WTC11 (cell line): ENCODE measurements around the gene SOCS6. TPM values are rescaled to one million over a fixed set of nuclear protein-coding genes. Genes with fewer than 3 reads are reported as not detected.

Experiments used
- ATAC-seq: fragments of 200-7000 bp; cut with Tn5 transposase; 2 replicates; pipeline ENCODE4 v1.10.0; 2021; ENCODE audit warnings: mild to moderate bottlenecking, moderate library complexity
- CTCF ChIA-PET: fragments of 300-600 bp; sonication (Branson Sonifier 250); formaldehyde crosslinking; loops from one replicate; lab custom pipeline; 2021; ENCODE audit warnings: antibody characterized with exemption; lab: Charles Lee
- POLR2A ChIA-PET: fragments of 350-600 bp; sonication (Branson Sonifier 250); formaldehyde crosslinking; loops from one replicate; lab custom pipeline; 2021; ENCODE audit warnings: antibody characterized with exemption; lab: Charles Lee
- DNase-seq: peaks from one replicate; pipeline ENCODE4 v3.0.0; 2021; ENCODE audit warnings: low spot score
- H3K27ac Mint-ChIP-seq: 2 replicates; pipeline ENCODE4 v1.8.0; 2021; ENCODE audit warnings: mixed read lengths
- H3K27me3 Mint-ChIP-seq: 2 replicates; pipeline ENCODE4 v1.8.0; 2021; ENCODE audit warnings: low read depth, mild to moderate bottlenecking, moderate library complexity, mixed read lengths
- H3K36me3 Mint-ChIP-seq: 2 replicates; pipeline ENCODE4 v1.8.0; 2021; ENCODE audit warnings: mixed read lengths
- H3K4me1 Mint-ChIP-seq: 2 replicates; pipeline ENCODE4 v1.8.0; 2022; ENCODE audit warnings: mixed read lengths
- H3K4me3 Mint-ChIP-seq: 2 replicates; pipeline ENCODE4 v1.8.0; 2021; ENCODE audit warnings: mild to moderate bottlenecking, moderate library complexity, mixed read lengths
- H3K9me3 Mint-ChIP-seq: 2 replicates; pipeline ENCODE4 v1.8.0; 2021; ENCODE audit warnings: mixed read lengths
- ARID4B ChIP-seq: sonication (generic); formaldehyde crosslinking; IDR thresholded peaks from 2 replicates; pipeline ENCODE4 v1.8.0; 2023; ENCODE audit warnings: missing genetic modification reagents, mild to moderate bottlenecking, borderline replicate concordance
- CREB1 ChIP-seq: sonication (generic); formaldehyde crosslinking; IDR thresholded peaks from 2 replicates; pipeline ENCODE4 v1.8.0; 2023; ENCODE audit warnings: mild to moderate bottlenecking, missing genetic modification reagents
- E2F1 ChIP-seq: sonication (generic); formaldehyde crosslinking; IDR thresholded peaks from 2 replicates; pipeline ENCODE4 v1.8.0; 2022; ENCODE audit warnings: mild to moderate bottlenecking, missing genetic modification reagents
- ELF4 ChIP-seq: sonication (generic); formaldehyde crosslinking; IDR thresholded peaks from 2 replicates; pipeline ENCODE4 v1.8.1; 2022; ENCODE audit warnings: low read depth, mild to moderate bottlenecking, moderate library complexity, missing genetic modification reagents
- FOXK1 ChIP-seq: sonication (generic); formaldehyde crosslinking; IDR thresholded peaks from 2 replicates; pipeline ENCODE4 v1.8.0; 2022; ENCODE audit warnings: mild to moderate bottlenecking, moderate library complexity, missing genetic modification reagents
- FOXP1 ChIP-seq: sonication (generic); formaldehyde crosslinking; IDR thresholded peaks from 2 replicates; pipeline ENCODE4 v1.8.0; 2022; ENCODE audit warnings: missing genetic modification reagents, mild to moderate bottlenecking, moderate library complexity, borderline replicate concordance
- GTF2I ChIP-seq: fragments of 250-450 bp; sonication (Bioruptor Pico); conservative IDR thresholded peaks from 2 replicates; pipeline ENCODE4 v1.4.0; 2021; ENCODE audit warnings: mild to moderate bottlenecking
- HMGXB4 ChIP-seq: sonication (generic); formaldehyde crosslinking; IDR thresholded peaks from 2 replicates; pipeline ENCODE4 v1.8.1; 2023; ENCODE audit warnings: mild to moderate bottlenecking, moderate library complexity, missing genetic modification reagents
- IRF1 ChIP-seq: sonication (generic); formaldehyde crosslinking; IDR thresholded peaks from 2 replicates; pipeline ENCODE4 v1.8.0; 2023; ENCODE audit warnings: missing genetic modification reagents
- KAT7 ChIP-seq: sonication (generic); formaldehyde crosslinking; IDR thresholded peaks from 2 replicates; pipeline ENCODE4 v1.8.1; 2023; ENCODE audit warnings: missing genetic modification reagents, mild to moderate bottlenecking, borderline replicate concordance
- MAX ChIP-seq: sonication (generic); formaldehyde crosslinking; IDR thresholded peaks from 2 replicates; pipeline ENCODE4 v1.8.0; 2022; ENCODE audit warnings: mild to moderate bottlenecking, missing genetic modification reagents
- NFATC4 ChIP-seq: fragments of 250-450 bp; sonication (Bioruptor Pico); IDR thresholded peaks from 2 replicates; pipeline ENCODE4 v1.9.0; 2021; ENCODE audit warnings: mild to moderate bottlenecking
- NR3C1 ChIP-seq: sonication (generic); formaldehyde crosslinking; conservative IDR thresholded peaks from 2 replicates; pipeline ENCODE4 v1.8.1; 2023; ENCODE audit warnings: low read depth, mild to moderate bottlenecking, missing genetic modification reagents
- PRDM15 ChIP-seq: sonication (generic); formaldehyde crosslinking; IDR thresholded peaks from 2 replicates; pipeline ENCODE4 v1.8.0; 2022; ENCODE audit warnings: missing genetic modification reagents
- PRRX2 ChIP-seq: fragments of 250-450 bp; sonication (Bioruptor Pico); IDR thresholded peaks from 2 replicates; pipeline ENCODE4 v1.8.0; 2021; ENCODE audit warnings: mild to moderate bottlenecking
- TCF7 ChIP-seq: sonication (generic); formaldehyde crosslinking; IDR thresholded peaks from 2 replicates; pipeline ENCODE4 v1.8.0; 2022; ENCODE audit warnings: mild to moderate bottlenecking, low read depth, missing genetic modification reagents, moderate library complexity
- TEAD4 ChIP-seq: sonication (generic); formaldehyde crosslinking; IDR thresholded peaks from 2 replicates; pipeline ENCODE4 v1.8.0; 2022; ENCODE audit warnings: mild to moderate bottlenecking, missing genetic modification reagents
- USF2 ChIP-seq: sonication (generic); formaldehyde crosslinking; IDR thresholded peaks from 2 replicates; pipeline ENCODE4 v1.8.1; 2023; ENCODE audit warnings: mild to moderate bottlenecking, missing genetic modification reagents, moderate library complexity
- ZMAT4 ChIP-seq: fragments of 250-450 bp; sonication (Bioruptor Pico); IDR thresholded peaks from 2 replicates; pipeline ENCODE4 v1.9.0; 2021; ENCODE audit warnings: mild to moderate bottlenecking
- ZNF219 ChIP-seq: sonication (generic); formaldehyde crosslinking; IDR thresholded peaks from 2 replicates; pipeline ENCODE4 v1.8.0; 2023; ENCODE audit warnings: missing genetic modification reagents, mild to moderate bottlenecking, borderline replicate concordance
- total RNA-seq: library from RNA; stranded (reverse); gene quantifications from 3 replicates; pipeline ENCODE4 v1.2.3, GENCODE V29; 2021

SOCS6 gene
- total RNA-seq, 1 experiment from 2014 or later = 16.5 TPM

GRCh38 chr18:70291295-70291574 lies 2.4 kb downstream of the SOCS6 start (continued):
- no peak for TF ChIP-seq ZMAT4 (CRISPR knock-in tag)

GRCh38 chr18:70292628-70293027 lies 3.8 kb downstream of the SOCS6 start:
- no peak overlapping the region for H3K4me3 Mint-ChIP-seq
- ChIA-PET CTCF (interaction anchor here (1.0 kb wide), 1 partner anchor 141 kb away, joined by 3 read pairs; no protein-coding TSS in a partner anchor), POLR2A (no interaction called here)
- no peaks in the 10 kb centered on the region for H3K9me3 Mint-ChIP-seq
- no peak for DNase-seq
- ATAC-seq = no peak
- H3K27ac Mint-ChIP-seq = peak overlapping the region; percentile 12
- TF ChIP-seq KAT7 = no peak
- TF ChIP-seq NR3C1 (CRISPR knock-in tag) = no peak
- TF ChIP-seq MAX (CRISPR knock-in tag) = no peak
- TF ChIP-seq GTF2I (CRISPR knock-in tag) = no peak
- no peak for TF ChIP-seq FOXP1 (CRISPR knock-in tag)
- TF ChIP-seq CREB1 = no peak
- TF ChIP-seq PRDM15 (CRISPR knock-in tag) = no peak
- no peak for TF ChIP-seq NFATC4
- no peak for TF ChIP-seq ELF4 (CRISPR knock-in tag)
- TF ChIP-seq ARID4B (CRISPR knock-in tag) = no peak
- TF ChIP-seq TEAD4 (CRISPR knock-in tag) = no peak
- no peak for TF ChIP-seq E2F1 (CRISPR knock-in tag)
- TF ChIP-seq ZNF219 (CRISPR knock-in tag) = no peak
- no peaks in the 10 kb centered on the region for H3K36me3 Mint-ChIP-seq
- peaks cover 61% of the 10 kb centered on the region for H3K4me1 Mint-ChIP-seq
- H3K27me3 Mint-ChIP-seq = peaks cover 2% of the 10 kb centered on the region; the same call in 1 of the 2 replicates

GRCh38 chr18:70293166-70293565 lies 4.3 kb downstream of the SOCS6 start:
- ChIA-PET POLR2A (no interaction called here), CTCF (interaction anchor here (1.0 kb wide), 1 partner anchor 141 kb away, joined by 3 read pairs; no protein-coding TSS in a partner anchor)
- ATAC-seq (no peak), DNase-seq (no peak)
- Mint-ChIP-seq H3K27ac (no peak overlapping the region), H3K36me3 (no peaks in the 10 kb centered on the region), H3K4me3 (no peak overlapping the region), H3K9me3 (no peaks in the 10 kb centered on the region), H3K27me3 (no peaks in the 10 kb centered on the region), H3K4me1 (peaks cover 59% of the 10 kb centered on the region)
- TF ChIP-seq PRRX2 (CRISPR knock-in tag) (no peak), IRF1 (CRISPR knock-in tag) (no peak), USF2 (CRISPR knock-in tag) (no peak), HMGXB4 (CRISPR knock-in tag) (no peak), FOXK1 (CRISPR knock-in tag) (no peak), E2F1 (CRISPR knock-in tag) (no peak), TCF7 (CRISPR knock-in tag) (no peak)
